Measurements from ENCODE around the gene LMCD1. TPM values are rescaled to one million over a fixed set of nuclear protein-coding genes. Genes with fewer than 3 reads are reported as not detected.

LMCD1 gene
- total and polyA plus RNA-seq, 2 of the 4 experiments (the other 2 are of a cell fraction) = 50.0 to 53.8 TPM

- no peaks in the 10 kb centered on the region for H3K27me3 ChIP-seq (ENCODE audit: control insufficient read depth, insufficient read depth, low read length)
- peak overlapping the region; percentile 44 for H2BK120ac ChIP-seq (ENCODE audit: low read depth, low read length)
- peak overlapping the region; percentile 81; the same call in 1 of the 2 replicates for H3K18ac ChIP-seq (ENCODE audit: low read depth, low read length)
- H3K4me1 ChIP-seq (ENCODE audit: control insufficient read depth, insufficient read depth, low read length) = peaks cover 19% of the 10 kb centered on the region
- H3K9me1 ChIP-seq (ENCODE audit: insufficient read depth, low read length) = peaks cover 20% of the 10 kb centered on the region
- 0 out of 4 replicates have a peak overlapping the region, but pooled peaks of 1 of the 2 experiments have one; percentile 3 for H4K8ac ChIP-seq (ENCODE audit: low read depth in 2 of 2, low read length in 2 of 2)
- no peak overlapping the region for H2AK9ac ChIP-seq (replicated peaks; ENCODE audit: low read depth, low read length, poor library complexity)
- H4K5ac ChIP-seq (ENCODE audit: low read depth, low read length) = peak overlapping the region; percentile 43; the same call in 1 of the 2 replicates
- no peaks in the 10 kb centered on the region for H3K79me1 ChIP-seq (ENCODE audit: low read depth in 1 of 2, low read length in 2 of 2)
- peak overlapping the region; percentile 42; the same call in 1 of the 3 replicates for H2BK15ac ChIP-seq (ENCODE audit: low read depth, low read length)
- H3K27ac ChIP-seq (ENCODE audit: insufficient read depth, low read length) = no peak overlapping the region
- no peak overlapping the region for H2AFZ ChIP-seq (replicated peaks; ENCODE audit: low read length, poor library complexity)
- no peak overlapping the region for H2BK5ac ChIP-seq (ENCODE audit: low read depth, low read length, poor library complexity, severe bottlenecking)
- H3K4me3 ChIP-seq (ENCODE audit: insufficient read depth, low read depth, low read length) = no peak overlapping the region
- ATAC-seq (ENCODE audit: low read depth) (no peak), DNase-seq (no peak)
- 0 out of 2 replicates have a peak overlapping the region, but pooled peaks have one; percentile 19 for H3K23ac ChIP-seq (ENCODE audit: low read depth, low read length)
- H3K56ac ChIP-seq (ENCODE audit: extremely low read depth, insufficient read depth, low read length) = no peak overlapping the region
- intact Hi-C loops (cut with micrococcal nuclease) (no loop called here), in situ Hi-C loops (cut with MboI; ENCODE audit: low sequenced_read_pairs) (no loop called here), dilution Hi-C loops (cut with HindIII; ENCODE audit: low sequenced_read_pairs, unreplicated experiment) (no loop called here)
- no peak overlapping the region for H3K9ac ChIP-seq (ENCODE audit: low read depth, low read length)
- no peak for TF ChIP-seq CEBPB (IDR thresholded peaks at IDR 0.05; ENCODE audit: low read depth, low read length)
- TF ChIP-seq BHLHE40 (IDR thresholded peaks at IDR 0.05; ENCODE audit: low read depth, low read length) = no peak
- TF ChIP-seq RCOR1 (IDR thresholded peaks at IDR 0.05; ENCODE audit: insufficient replicate concordance, low read length) = no peak
- peaks cover 5% of the 10 kb centered on the region; the same call in 1 of the 2 replicates for H3K9me3 ChIP-seq (ENCODE audit: control insufficient read depth, insufficient read depth, low read length)
- BruUV-seq (replicated peaks) = no TSS peak
- H3K4ac ChIP-seq (ENCODE audit: low read depth, low read length) = peak overlapping the region; percentile 77
- H3K36me3 ChIP-seq (ENCODE audit: control insufficient read depth, insufficient read depth, low read length) = no peaks in the 10 kb centered on the region
- H2BK20ac ChIP-seq (ENCODE audit: low read depth, low read length) = peak overlapping the region; percentile 88
- peak overlapping the region; percentile 77 for H3K14ac ChIP-seq (replicated peaks; ENCODE audit: low read depth, low read length)
- H3K4me2 ChIP-seq (ENCODE audit: low read depth, low read length) = no peak overlapping the region
- peak overlapping the region; percentile 83 for H2AK5ac ChIP-seq (ENCODE audit: low read depth, low read length)
- ChIA-PET POLR2A (ENCODE audit: unreplicated experiment) (no interaction called here), CTCF (no interaction called here)
- no CpG with 5 or more reads among the region's 5 CpGs for WGBS, 2 experiments (ENCODE audit: extremely low coverage in 2 of 2, insufficient read length in 1 of 2)
- H4K91ac ChIP-seq (ENCODE audit: insufficient read depth, low read depth, low read length) = peak overlapping the region; percentile 55
- no peaks in the 10 kb centered on the region for H4K20me1 ChIP-seq (ENCODE audit: insufficient read depth, low read length)
These were observed 12.7 kb upstream of the LMCD1 start for GRCh38 chr3:8488877-8489276.

Data from IMR-90 (cell line).